Measurements from ENCODE around the gene RAB19.

The RAB19 gene

GRCh38 chr7:140390466-140391190 is 13.2 kb upstream of the RAB19 start:
- H3K27me3 ChIP-seq (replicated peaks; ENCODE audit: insufficient read depth, low read length): peaks cover 36% of the 10 kb centered on the region
- no peaks in the 10 kb centered on the region for H3K36me3 ChIP-seq (replicated peaks; ENCODE audit: insufficient read depth, low read length)
- no peaks in the 10 kb centered on the region for H3K9me2 ChIP-seq (replicated peaks; ENCODE audit: insufficient read depth, low read length)
- H3K9me3 ChIP-seq (replicated peaks; ENCODE audit: insufficient read depth, low read length): no peaks in the 10 kb centered on the region
- peak; percentile 51 for DNase-seq
- H3K4me3 ChIP-seq (ENCODE audit: low read length): no peak overlapping the region
- H2AFZ ChIP-seq (ENCODE audit: low read length): no peak overlapping the region
- H3K27ac ChIP-seq (ENCODE audit: low read length): no peak overlapping the region
- no peaks in the 10 kb centered on the region for H3K79me2 ChIP-seq (ENCODE audit: low read length)
- H3K4me1 ChIP-seq (ENCODE audit: low read length): peaks cover 8% of the 10 kb centered on the region
- H4K20me1 ChIP-seq (ENCODE audit: insufficient read depth, low read length): peaks cover 28% of the 10 kb centered on the region
- no peaks in the 10 kb centered on the region for H3F3A ChIP-seq (ENCODE audit: insufficient read depth, low read length)
- H3K4me2 ChIP-seq (ENCODE audit: low read depth, low read length): no peak overlapping the region
- H3K9ac ChIP-seq (ENCODE audit: low read length): no peak overlapping the region
- TF ChIP-seq EZH2phosphoT487 (IDR thresholded peaks at IDR 0.05; ENCODE audit: low read length): 0 out of 2 replicates have a peak, but pooled peaks have one; percentile 69
- TF ChIP-seq EZH2 (optimal IDR thresholded peaks at IDR 0.05; ENCODE audit: low read depth, low read length): no peak

GRCh38 chr7:140391634-140392033 is 12.2 kb upstream of the RAB19 start:
- H3F3A ChIP-seq (ENCODE audit: insufficient read depth, low read length): no peaks in the 10 kb centered on the region
- peaks cover 8% of the 10 kb centered on the region for H3K4me1 ChIP-seq (ENCODE audit: low read length)
- H3K36me3 ChIP-seq (replicated peaks; ENCODE audit: insufficient read depth, low read length): no peaks in the 10 kb centered on the region
- H2AFZ ChIP-seq (ENCODE audit: low read length): no peak overlapping the region
- no peak overlapping the region for H3K4me2 ChIP-seq (ENCODE audit: low read depth, low read length)
- H3K9me3 ChIP-seq (replicated peaks; ENCODE audit: insufficient read depth, low read length): no peaks in the 10 kb centered on the region
- H3K27me3 ChIP-seq (replicated peaks; ENCODE audit: insufficient read depth, low read length): peaks cover 44% of the 10 kb centered on the region
- no peak for TF ChIP-seq EZH2phosphoT487 (IDR thresholded peaks at IDR 0.05; ENCODE audit: low read length)
- TF ChIP-seq CTCF (IDR thresholded peaks at IDR 0.05; ENCODE audit: low read length): no peak
- TF ChIP-seq EZH2 (optimal IDR thresholded peaks at IDR 0.05; ENCODE audit: low read depth, low read length): no peak
- no peak overlapping the region for H3K9ac ChIP-seq (ENCODE audit: low read length)
- no peak overlapping the region for H3K4me3 ChIP-seq (ENCODE audit: low read length)
- no peak for DNase-seq
- no peaks in the 10 kb centered on the region for H3K9me2 ChIP-seq (replicated peaks; ENCODE audit: insufficient read depth, low read length)
- H3K27ac ChIP-seq (ENCODE audit: low read length): no peak overlapping the region
- H4K20me1 ChIP-seq (ENCODE audit: insufficient read depth, low read length): peaks cover 28% of the 10 kb centered on the region
- no peaks in the 10 kb centered on the region for H3K79me2 ChIP-seq (ENCODE audit: low read length)

- TF ChIP-seq CTCF (IDR thresholded peaks at IDR 0.05; ENCODE audit: low read length) (no peak), EZH2 (optimal IDR thresholded peaks at IDR 0.05; ENCODE audit: low read depth, low read length) (no peak), EZH2phosphoT487 (IDR thresholded peaks at IDR 0.05; ENCODE audit: low read length) (no peak)
- DNase-seq: no peak
- Histone ChIP-seq H3K27me3 (replicated peaks; ENCODE audit: insufficient read depth, low read length) (peaks cover 52% of the 10 kb centered on the region), H3K27ac (ENCODE audit: low read length) (no peak overlapping the region), H3K9me3 (replicated peaks; ENCODE audit: insufficient read depth, low read length) (no peaks in the 10 kb centered on the region), H2AFZ (ENCODE audit: low read length) (no peak overlapping the region), H3K9ac (ENCODE audit: low read length) (no peak overlapping the region), H3K9me2 (replicated peaks; ENCODE audit: insufficient read depth, low read length) (no peaks in the 10 kb centered on the region), H3K36me3 (replicated peaks; ENCODE audit: insufficient read depth, low read length) (no peaks in the 10 kb centered on the region), H4K20me1 (ENCODE audit: insufficient read depth, low read length) (peaks cover 28% of the 10 kb centered on the region), H3K79me2 (ENCODE audit: low read length) (no peaks in the 10 kb centered on the region), H3K4me2 (ENCODE audit: low read depth, low read length) (no peak overlapping the region), H3K4me3 (ENCODE audit: low read length) (no peak overlapping the region), H3K4me1 (ENCODE audit: low read length) (peaks cover 13% of the 10 kb centered on the region), H3F3A (ENCODE audit: insufficient read depth, low read length) (no peaks in the 10 kb centered on the region)
These were observed 10.0 kb upstream of the RAB19 start for GRCh38 chr7:140393756-140394306.

Measured in MM.1S (cell line).